HepG2 (cell line): Measurements from ENCODE around the gene ZKSCAN1. TPM values are rescaled to one million over a fixed set of nuclear protein-coding genes. Genes with fewer than 3 reads are reported as not detected.

Source experiments
- EEA1 ChIP-seq: sonication (generic); formaldehyde crosslinking; IDR thresholded peaks from 2 replicates; pipeline ENCODE4 v1.5.1; 2020; ENCODE audit warnings: mild to moderate bottlenecking, missing genetic modification reagents, borderline replicate concordance
- ETV5 ChIP-seq: IDR thresholded peaks from 2 replicates; pipeline ENCODE4 v1.6.1; 2018; ENCODE audit warnings: missing biosample characterization, missing genetic modification reagents, inconsistent platforms, borderline replicate concordance
- NPAS2 ChIP-seq: sonication (generic); formaldehyde crosslinking; IDR thresholded peaks from 2 replicates; pipeline ENCODE4 v1.8.0; 2022; ENCODE audit warnings: mild to moderate bottlenecking, missing genetic modification reagents, borderline replicate concordance
- NR2C2 ChIP-seq: sonication (generic); formaldehyde crosslinking; IDR thresholded peaks from 2 replicates; pipeline ENCODE4 v1.4.0; 2020; ENCODE audit warnings: missing genetic modification reagents, mild to moderate bottlenecking, moderate library complexity, borderline replicate concordance
- RARG ChIP-seq: sonication (generic); formaldehyde crosslinking; IDR thresholded peaks from 2 replicates; pipeline ENCODE4 v1.4.0; 2020; ENCODE audit warnings: low read depth, mild to moderate bottlenecking, missing genetic modification reagents
- YY1 ChIP-seq: IDR thresholded peaks from 2 replicates; pipeline ENCODE4 v1.6.1; 2011; ENCODE audit warnings: low read length, low read depth, moderate library complexity, mild to moderate bottlenecking; ENCODE audit not compliant: insufficient read depth, insufficient replicate concordance
- ZBTB43 ChIP-seq: sonication (generic); formaldehyde crosslinking; conservative IDR thresholded peaks from 2 replicates; pipeline ENCODE4 v1.4.0; 2020; ENCODE audit warnings: missing genetic modification reagents
- ZGPAT ChIP-seq: IDR thresholded peaks from 2 replicates; pipeline ENCODE4 v1.6.1; 2016; ENCODE audit warnings: mild to moderate bottlenecking
- ZNF318 ChIP-seq: sonication (generic); formaldehyde crosslinking; IDR thresholded peaks from 2 replicates; pipeline ENCODE4 v1.4.0; 2020; ENCODE audit warnings: mild to moderate bottlenecking, missing genetic modification reagents
- ZNF382 ChIP-seq: sonication (generic); formaldehyde crosslinking; IDR thresholded peaks from 2 replicates; pipeline ENCODE4 v1.5.0; 2020; ENCODE audit warnings: missing genetic modification reagents, mild to moderate bottlenecking, borderline replicate concordance
- ZNF776 ChIP-seq: sonication (generic); formaldehyde crosslinking; IDR thresholded peaks from 2 replicates; pipeline ENCODE4 v1.4.0; 2020; ENCODE audit warnings: mild to moderate bottlenecking, missing genetic modification reagents
- polyA plus RNA-seq, 8 experiments: library from polyadenylated mRNA; depleted of rRNA in 3 of 8; stranded (reverse) in 7 of 8; unstranded in 1 of 8; fragments of >200 nt; fragmentation: Illumina TruSeq in 4 of 8; extraction: Trizol in 4 of 8; gene quantifications; 2 replicates each; pipeline versions ENCODE4 v1.2.1 to v1.2.3, GENCODE V29; 2011 to 2016; ENCODE audit warnings: low read depth in 4 of 8, missing spikeins in 1 of 8, mixed read lengths in 1 of 8; ENCODE audit not compliant: insufficient read depth in 1 of 8
- total RNA-seq, 5 experiments: library from RNA; depleted of rRNA; stranded (reverse); fragments of >200 nt; fragmentation: Illumina TruSeq; extraction: Trizol; gene quantifications; 2 replicates each; pipeline ENCODE4 v1.2.3, GENCODE V29; 2016; ENCODE audit warnings: low read depth in 1 of 5
- TF ChIP-seq, protein P1 (sequence below): sonication (generic); formaldehyde crosslinking; IDR thresholded peaks from 2 replicates; pipeline ENCODE4 v1.4.0; 2020; ENCODE audit warnings: missing genetic modification reagents

Gene ZKSCAN1
- total and polyA plus RNA-seq, 2 of the 13 experiments (the other 11 are each of a cell fraction or from before 2014, with no cell fraction given), result 46.4 to 60.6 TPM

DNA sequence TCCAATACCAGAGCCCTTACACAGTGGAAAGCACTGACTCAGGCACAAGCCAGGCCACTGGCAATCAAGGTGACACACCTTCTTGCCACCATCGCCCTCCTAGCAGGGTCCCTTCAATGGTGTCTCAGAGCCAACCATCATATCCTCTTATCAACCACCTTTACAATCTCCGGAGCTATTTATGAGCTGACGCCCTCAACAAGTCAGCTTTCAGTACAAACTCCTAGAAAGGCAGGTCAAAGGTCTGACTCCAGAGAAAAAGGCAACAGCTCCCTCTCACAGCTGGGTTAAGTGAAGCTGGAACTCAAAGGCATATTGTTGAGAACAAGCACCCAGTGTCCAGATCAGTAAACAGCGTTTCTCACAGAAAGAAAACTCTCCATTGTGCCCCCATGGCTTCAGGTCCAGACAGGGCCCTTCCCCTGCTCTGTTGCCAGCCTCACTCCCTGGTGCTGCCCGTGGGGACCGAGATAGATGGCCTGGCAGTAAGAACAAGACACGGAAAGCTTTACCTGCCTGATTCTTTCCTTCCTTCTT lies 63.7 kb downstream of the ZKSCAN1 start (continued):
- peak; percentile 20 for TF ChIP-seq YY1
- no peak for TF ChIP-seq EEA1
- peak; percentile 59; the same call in 1 of the 2 replicates for TF ChIP-seq ZGPAT (CRISPR knock-in tag)
- no peak for TF ChIP-seq ZNF776
- TF ChIP-seq ETV5 (CRISPR knock-in tag), result peak; percentile 60; the same call in 1 of the 2 replicates
- TF ChIP-seq ZNF382 (CRISPR knock-in tag), result no peak
- TF ChIP-seq ZBTB43 (CRISPR knock-in tag), result 0 out of 2 replicates have a peak, but pooled peaks have one; percentile 22
- TF ChIP-seq RARG (CRISPR knock-in tag), result no peak
- TF ChIP-seq NPAS2, result no peak
- TF ChIP-seq, protein P1, sequence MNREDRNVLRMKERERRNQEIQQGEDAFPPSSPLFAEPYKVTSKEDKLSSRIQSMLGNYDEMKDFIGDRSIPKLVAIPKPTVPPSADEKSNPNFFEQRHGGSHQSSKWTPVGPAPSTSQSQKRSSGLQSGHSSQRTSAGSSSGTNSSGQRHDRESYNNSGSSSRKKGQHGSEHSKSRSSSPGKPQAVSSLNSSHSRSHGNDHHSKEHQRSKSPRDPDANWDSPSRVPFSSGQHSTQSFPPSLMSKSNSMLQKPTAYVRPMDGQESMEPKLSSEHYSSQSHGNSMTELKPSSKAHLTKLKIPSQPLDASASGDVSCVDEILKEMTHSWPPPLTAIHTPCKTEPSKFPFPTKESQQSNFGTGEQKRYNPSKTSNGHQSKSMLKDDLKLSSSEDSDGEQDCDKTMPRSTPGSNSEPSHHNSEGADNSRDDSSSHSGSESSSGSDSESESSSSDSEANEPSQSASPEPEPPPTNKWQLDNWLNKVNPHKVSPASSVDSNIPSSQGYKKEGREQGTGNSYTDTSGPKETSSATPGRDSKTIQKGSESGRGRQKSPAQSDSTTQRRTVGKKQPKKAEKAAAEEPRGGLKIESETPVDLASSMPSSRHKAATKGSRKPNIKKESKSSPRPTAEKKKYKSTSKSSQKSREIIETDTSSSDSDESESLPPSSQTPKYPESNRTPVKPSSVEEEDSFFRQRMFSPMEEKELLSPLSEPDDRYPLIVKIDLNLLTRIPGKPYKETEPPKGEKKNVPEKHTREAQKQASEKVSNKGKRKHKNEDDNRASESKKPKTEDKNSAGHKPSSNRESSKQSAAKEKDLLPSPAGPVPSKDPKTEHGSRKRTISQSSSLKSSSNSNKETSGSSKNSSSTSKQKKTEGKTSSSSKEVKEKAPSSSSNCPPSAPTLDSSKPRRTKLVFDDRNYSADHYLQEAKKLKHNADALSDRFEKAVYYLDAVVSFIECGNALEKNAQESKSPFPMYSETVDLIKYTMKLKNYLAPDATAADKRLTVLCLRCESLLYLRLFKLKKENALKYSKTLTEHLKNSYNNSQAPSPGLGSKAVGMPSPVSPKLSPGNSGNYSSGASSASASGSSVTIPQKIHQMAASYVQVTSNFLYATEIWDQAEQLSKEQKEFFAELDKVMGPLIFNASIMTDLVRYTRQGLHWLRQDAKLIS (CRISPR knock-in tag), result 0 out of 2 replicates have a peak, but pooled peaks have one; percentile 48
- TF ChIP-seq NR2C2, result peak; percentile 86
- TF ChIP-seq ZNF318 (CRISPR knock-in tag), result no peak
